ENCODE results near the gene SRSF1.
"Not testable (repeated sequence)": the region's sequence is repeated elsewhere in the genome, so short reads cannot be mapped to it uniquely, and the experiment has no call there.

SRSF1 gene, protein sequence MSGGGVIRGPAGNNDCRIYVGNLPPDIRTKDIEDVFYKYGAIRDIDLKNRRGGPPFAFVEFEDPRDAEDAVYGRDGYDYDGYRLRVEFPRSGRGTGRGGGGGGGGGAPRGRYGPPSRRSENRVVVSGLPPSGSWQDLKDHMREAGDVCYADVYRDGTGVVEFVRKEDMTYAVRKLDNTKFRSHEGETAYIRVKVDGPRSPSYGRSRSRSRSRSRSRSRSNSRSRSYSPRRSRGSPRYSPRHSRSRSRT
- long read RNA-seq, donor 1, transcript SRSF1-204 (4 exons, 1,720 nt): minor isoform, 14 of 103 reads
- long read RNA-seq, donor 1, transcript SRSF1-202 (2 exons, 689 nt): minor isoform, 11 of 103 reads
- long read RNA-seq, donor 1, transcript SRSF1-205 (3 exons, 3,117 nt): minor isoform, 13 of 103 reads
- long read RNA-seq, donor 1, transcript SRSF1-201 (4 exons, 1,513 nt): major isoform, 50 of 103 reads
- long read RNA-seq, donor 1, partial matches to known transcripts: 8 of 103 reads
- long read RNA-seq, donor 1, other reads (novel, unspliced or antisense): 7 of 103 reads
- long read RNA-seq, donor 2, transcript SRSF1-204 (4 exons, 1,720 nt): minor isoform, 5 of 53 reads
- long read RNA-seq, donor 2, transcript SRSF1-201 (4 exons, 1,513 nt): major isoform, 38 of 53 reads
- long read RNA-seq, donor 2, transcript SRSF1-205 (3 exons, 3,117 nt): minor isoform, 6 of 53 reads
- long read RNA-seq, donor 2, partial matches to known transcripts: 0 of 53 reads
- long read RNA-seq, donor 2, other reads (novel, unspliced or antisense): 0 of 53 reads
- long read RNA-seq, donor 3, transcript SRSF1-204 (4 exons, 1,720 nt): minor isoform, 10 of 64 reads
- long read RNA-seq, donor 3, transcript SRSF1-201 (4 exons, 1,513 nt): major isoform, 36 of 64 reads
- long read RNA-seq, donor 3, transcript SRSF1-202 (2 exons, 689 nt): minor isoform, 7 of 64 reads
- long read RNA-seq, donor 3, transcript SRSF1-205 (3 exons, 3,117 nt): minor isoform, 11 of 64 reads
- long read RNA-seq, donor 3, partial matches to known transcripts: 0 of 64 reads
- long read RNA-seq, donor 3, other reads (novel, unspliced or antisense): 0 of 64 reads
- long read RNA-seq, donor 4, transcript SRSF1-202 (2 exons, 689 nt): minor isoform, 9 of 103 reads
- long read RNA-seq, donor 4, transcript SRSF1-205 (3 exons, 3,117 nt): minor isoform, 7 of 103 reads
- long read RNA-seq, donor 4, transcript SRSF1-201 (4 exons, 1,513 nt): major isoform, 60 of 103 reads
- long read RNA-seq, donor 4, transcript SRSF1-204 (4 exons, 1,720 nt): minor isoform, 13 of 103 reads
- long read RNA-seq, donor 4, partial matches to known transcripts: 5 of 103 reads
- long read RNA-seq, donor 4, other reads (novel, unspliced or antisense): 7 of 103 reads
- long read RNA-seq, donor 5, transcript SRSF1-201 (4 exons, 1,513 nt): major isoform, 67 of 95 reads
- long read RNA-seq, donor 5, transcript SRSF1-205 (3 exons, 3,117 nt): minor isoform, 9 of 95 reads
- long read RNA-seq, donor 5, transcript SRSF1-204 (4 exons, 1,720 nt): minor isoform, 14 of 95 reads
- long read RNA-seq, donor 5, partial matches to known transcripts: 0 of 95 reads
- long read RNA-seq, donor 5, other reads (novel, unspliced or antisense): 0 of 95 reads
- long read RNA-seq, donor 6, transcript SRSF1-202 (2 exons, 689 nt): minor isoform, 9 of 72 reads
- long read RNA-seq, donor 6, transcript SRSF1-205 (3 exons, 3,117 nt): minor isoform, 8 of 72 reads
- long read RNA-seq, donor 6, transcript SRSF1-201 (4 exons, 1,513 nt): major isoform, 50 of 72 reads
- long read RNA-seq, donor 6, partial matches to known transcripts: 0 of 72 reads
- long read RNA-seq, donor 6, other reads (novel, unspliced or antisense): 0 of 72 reads
- long read RNA-seq, donor 7: 0 reads
- long read RNA-seq, donor 8, transcript SRSF1-204 (4 exons, 1,720 nt): minor isoform, 13 of 88 reads
- long read RNA-seq, donor 8, transcript SRSF1-202 (2 exons, 689 nt): minor isoform, 7 of 88 reads
- long read RNA-seq, donor 8, transcript SRSF1-201 (4 exons, 1,513 nt): major isoform, 65 of 88 reads
- long read RNA-seq, donor 8, partial matches to known transcripts: 0 of 88 reads
- long read RNA-seq, donor 8, other reads (novel, unspliced or antisense): 0 of 88 reads

DNA sequence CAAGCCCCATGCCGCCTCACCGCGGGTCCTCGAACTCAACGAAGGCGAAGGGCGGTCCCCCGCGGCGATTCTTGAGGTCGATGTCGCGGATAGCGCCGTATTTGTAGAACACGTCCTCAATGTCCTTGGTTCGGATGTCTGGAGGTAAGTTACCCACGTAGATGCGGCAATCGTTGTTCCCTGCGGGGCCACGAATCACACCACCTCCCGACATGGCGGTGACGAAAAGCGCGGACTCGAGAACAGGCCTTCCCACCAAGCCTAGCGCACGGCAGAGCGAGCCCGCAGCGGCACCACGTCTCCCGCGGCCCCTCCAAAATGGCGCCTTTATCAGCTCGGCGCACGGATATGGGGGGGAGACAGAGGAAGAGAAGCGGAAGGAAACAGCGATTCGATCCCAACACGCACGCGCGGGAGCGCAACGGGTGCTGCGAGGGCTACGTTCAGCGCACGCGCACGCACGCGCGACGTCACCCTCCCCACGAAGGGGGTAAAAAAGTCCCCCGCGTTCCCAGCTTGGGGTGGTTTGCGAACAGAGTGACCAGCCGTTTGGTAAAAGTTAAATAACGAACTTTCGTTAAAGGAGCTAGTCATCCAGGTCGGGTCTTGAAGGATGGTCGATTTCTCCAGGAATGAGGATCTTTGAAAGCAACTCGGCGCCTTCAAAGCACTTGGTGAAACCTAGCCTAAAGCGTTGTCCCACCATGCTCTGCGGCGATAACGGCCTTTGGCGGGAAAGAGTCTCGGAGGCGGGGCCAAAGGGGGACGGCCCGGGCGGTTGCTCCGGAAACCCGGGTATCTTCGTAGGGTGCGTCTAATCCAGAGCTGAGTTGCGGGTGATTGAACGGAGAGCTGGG is at the start of gene SRSF1:
TSS of gene SRSF1 (minus strand) at position 323 of the 857 bp plus-strand sequence. CDS start at position 214, 109 bp downstream.
- peak; percentile 99 for DNase-seq

DNA sequence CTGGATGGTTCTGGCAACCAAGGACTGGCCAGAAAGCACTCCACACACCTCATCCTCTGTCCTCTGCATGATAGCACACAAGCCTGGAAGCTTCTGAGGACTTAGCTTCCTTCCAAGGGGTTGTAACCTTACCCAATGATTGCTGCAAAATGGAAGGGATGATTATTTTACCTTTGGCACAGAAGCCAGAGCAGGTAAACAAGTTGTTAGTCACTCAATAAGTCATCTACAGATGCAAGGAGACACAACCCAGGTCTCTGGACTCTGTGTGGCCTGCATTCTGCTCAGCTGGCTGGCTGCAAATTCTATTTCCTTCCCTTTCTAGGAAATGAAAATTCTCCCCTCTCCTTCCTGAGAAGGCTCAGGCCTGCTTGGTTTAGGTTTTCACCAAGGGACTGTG is 49.4 kb upstream of the SRSF1 start:
- DNase-seq: no peak

- DNase-seq: no peak
These were observed 47.6 kb upstream of the SRSF1 start for GRCh38 chr17:58054641-58055040.

- no peak for DNase-seq
These were observed 46.1 kb upstream of the SRSF1 start for GRCh38 chr17:58052945-58053715.

DNA sequence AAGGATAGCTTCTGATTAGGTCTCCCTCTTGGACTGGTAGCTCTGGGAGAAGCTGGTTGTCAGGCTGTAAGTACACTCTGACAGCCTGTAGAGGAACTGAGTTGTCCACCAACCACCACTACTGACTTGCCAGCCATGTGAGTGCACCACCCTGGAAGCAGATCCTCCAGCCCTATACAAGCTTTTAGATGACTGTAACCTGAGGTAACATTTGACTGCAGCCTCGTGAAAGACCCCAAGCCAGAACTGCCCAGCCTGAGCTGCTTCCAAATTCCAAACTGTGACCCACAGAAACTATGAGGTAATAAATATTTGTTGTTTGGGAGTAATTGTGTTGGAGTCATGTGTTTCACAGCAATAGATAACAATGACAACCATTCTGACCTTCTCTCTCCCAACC is 45.4 kb upstream of the SRSF1 start:
- DNase-seq: no peak

DNA sequence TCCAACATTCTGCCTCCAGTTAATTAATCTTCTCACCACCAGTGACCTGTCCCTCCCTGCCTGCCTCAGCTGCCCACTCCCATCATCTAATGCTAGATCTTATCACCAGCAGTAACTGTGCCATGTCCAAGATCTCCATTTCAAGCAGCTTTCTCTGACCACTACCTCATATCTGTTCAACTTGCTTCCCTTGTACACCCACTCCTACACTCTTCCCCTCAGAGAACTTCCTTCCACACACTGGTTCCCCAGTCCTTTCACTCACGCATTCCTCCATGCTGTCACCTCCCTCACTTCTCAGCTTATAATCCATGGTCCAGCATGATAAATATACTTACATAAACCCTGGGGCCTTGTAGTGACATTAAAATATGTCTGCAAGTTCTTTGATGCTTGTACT is 44.4 kb upstream of the SRSF1 start:
- DNase-seq: no peak

GRCh38 chr17:58050966-58051365 is 43.9 kb upstream of the SRSF1 start:
- no peak for DNase-seq

GRCh38 chr17:58049533-58049932 is 42.5 kb upstream of the SRSF1 start:
- DNase-seq: no peak

DNA sequence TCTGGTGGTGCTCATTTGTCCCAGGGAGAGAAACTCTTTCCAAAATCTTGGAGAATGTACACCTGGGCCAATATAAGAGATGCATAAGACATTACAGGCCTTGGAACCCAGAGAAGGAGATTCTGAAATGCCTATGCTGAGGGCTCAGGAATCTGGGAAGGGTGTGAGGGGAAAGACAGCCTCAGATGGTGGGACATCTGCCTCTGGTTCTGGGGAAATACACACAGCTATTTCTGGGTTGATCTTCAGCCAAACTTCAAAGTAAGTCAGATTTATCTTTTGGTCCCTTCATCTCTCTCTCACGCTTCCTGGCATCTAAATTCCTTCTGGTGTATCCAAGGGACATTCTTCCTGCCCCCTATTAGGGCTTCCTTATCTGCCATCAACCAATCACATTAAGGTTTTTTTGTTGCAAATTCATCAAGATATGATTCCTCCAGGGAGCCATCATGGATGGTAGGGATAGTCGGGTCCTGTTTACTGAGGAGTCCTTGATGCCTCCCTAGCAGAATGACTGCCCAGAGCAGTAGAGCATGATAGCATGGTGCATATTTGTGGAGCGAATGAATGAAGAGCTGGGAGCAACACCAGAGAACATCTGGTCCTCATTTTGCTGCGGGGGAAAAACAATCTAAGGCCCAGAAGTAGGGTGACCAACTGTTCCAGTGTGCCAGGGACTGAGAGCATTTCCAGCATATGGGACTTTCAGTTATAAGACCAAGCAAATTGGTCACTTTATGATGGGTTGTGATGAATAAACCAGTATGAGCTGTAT is 40.5 kb upstream of the SRSF1 start:
- no peak for DNase-seq

GRCh38 chr17:58046239-58047094 is 39.4 kb upstream of the SRSF1 start:
- DNase-seq: no peak

GRCh38 chr17:58044256-58044655 is 37.2 kb upstream of the SRSF1 start:
- DNase-seq: not testable (repeated sequence)

DNA sequence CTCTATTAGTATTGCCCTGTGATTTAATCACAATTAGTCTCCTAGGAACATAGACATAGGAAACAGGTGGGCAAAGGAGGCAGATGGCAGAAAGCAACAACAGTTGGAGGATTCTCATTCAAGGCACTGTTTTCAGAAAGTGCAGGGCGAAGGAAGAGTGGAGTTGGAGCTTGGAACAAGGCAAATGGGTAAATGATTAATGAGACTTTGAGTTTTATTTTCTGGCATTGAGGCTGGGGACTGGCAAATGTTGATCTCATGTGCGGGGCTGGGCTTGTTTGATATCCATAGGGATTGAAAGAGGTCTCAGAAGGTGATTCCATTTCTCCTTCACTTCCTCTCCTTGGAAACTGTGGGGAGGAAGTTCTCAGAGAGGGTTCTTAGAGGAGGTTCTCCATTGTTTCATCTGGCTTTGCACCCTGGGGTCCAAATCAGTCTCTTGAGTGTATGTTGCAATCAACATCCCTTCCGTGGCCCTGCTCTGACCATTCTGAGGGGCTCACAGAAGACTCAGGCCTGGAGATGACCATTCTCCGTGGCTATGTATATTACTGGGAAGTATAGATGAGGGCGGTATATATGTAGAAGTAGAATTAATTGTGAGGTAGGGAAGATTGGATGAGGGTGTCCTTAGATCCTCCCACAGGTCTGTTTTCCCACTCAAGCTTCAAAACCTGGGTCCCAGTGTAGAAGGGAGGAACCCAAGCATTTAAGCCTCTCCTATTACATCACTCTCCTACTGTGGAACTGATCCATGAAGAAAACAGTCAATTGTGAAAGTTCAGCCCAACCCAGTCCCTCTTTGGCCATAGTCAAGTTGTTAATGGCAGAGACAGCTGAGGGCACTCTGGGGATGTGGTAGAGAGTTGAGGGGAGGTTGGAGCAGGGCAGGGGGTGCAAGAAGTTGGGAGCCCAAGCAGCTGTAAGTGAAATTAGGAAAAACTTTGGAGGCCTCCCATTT is 36.5 kb upstream of the SRSF1 start:
- no peak for DNase-seq

GRCh38 chr17:58041161-58041560 is 34.1 kb upstream of the SRSF1 start:
- no peak for DNase-seq

- DNase-seq: no peak
These were observed 33.3 kb upstream of the SRSF1 start for GRCh38 chr17:58040386-58040785.

GRCh38 chr17:58039975-58040374 is 32.9 kb upstream of the SRSF1 start:
- DNase-seq: no peak

Measured in right kidney (tissue), 9 donors.